ENCODE data around the gene LYL1. TPM values are rescaled to one million over a fixed set of nuclear protein-coding genes. Genes with fewer than 3 reads are reported as not detected.

LYL1 gene
- total and polyA plus RNA-seq, 9 of the 15 experiments (the other 6 are each of a cell fraction or from before 2014, with no cell fraction given) = 1.3 to 266 (median 34.0) TPM

GRCh38 chr19:13100031-13100588 is 2.5 kb downstream of the LYL1 start (continued):
- TF ChIP-seq CCNT2 (IDR thresholded peaks at IDR 0.05; ENCODE audit: borderline replicate concordance, extremely low read depth, insufficient read length, low read depth, low read length) (no peak), POLR2A (conservative IDR thresholded peaks at IDR 0.05) (peak; percentile 75), ZNF76 (CRISPR knock-in tag; IDR thresholded peaks at IDR 0.05; ENCODE audit: borderline replicate concordance) (no peak), MNT (conservative IDR thresholded peaks at IDR 0.05) (no peak), PCBP1 (IDR thresholded peaks at IDR 0.05; ENCODE audit: low read depth, low read length, poor library complexity, severe bottlenecking) (no peak), PHF8 (IDR thresholded peaks at IDR 0.05; ENCODE audit: borderline replicate concordance, low read length) (no peak), MXI1 (IDR thresholded peaks at IDR 0.05; ENCODE audit: low read depth, low read length) (no peak), ETV1 (tag; conservative IDR thresholded peaks at IDR 0.05; ENCODE audit: low read depth) (0 out of 2 replicates have a peak, but pooled peaks have one; percentile 16), MTA2 (IDR thresholded peaks at IDR 0.05; ENCODE audit: low read depth) (peak; percentile 40; the same call in 1 of the 2 replicates), SMARCC2 (IDR thresholded peaks at IDR 0.05; ENCODE audit: low read depth) (no peak), ZNF23 (CRISPR knock-in tag; IDR thresholded peaks at IDR 0.05) (no peak), SIN3A (IDR thresholded peaks at IDR 0.05; ENCODE audit: borderline replicate concordance in 2 of 2, control insufficient read depth in 1 of 2, low read depth in 2 of 2, low read length in 2 of 2) (no peak), ZBTB11 (CRISPR knock-in tag; IDR thresholded peaks at IDR 0.05) (no peak), PPARD (CRISPR knock-in tag; IDR thresholded peaks at IDR 0.05) (no peak)
- TF ChIP-seq, protein P1, sequence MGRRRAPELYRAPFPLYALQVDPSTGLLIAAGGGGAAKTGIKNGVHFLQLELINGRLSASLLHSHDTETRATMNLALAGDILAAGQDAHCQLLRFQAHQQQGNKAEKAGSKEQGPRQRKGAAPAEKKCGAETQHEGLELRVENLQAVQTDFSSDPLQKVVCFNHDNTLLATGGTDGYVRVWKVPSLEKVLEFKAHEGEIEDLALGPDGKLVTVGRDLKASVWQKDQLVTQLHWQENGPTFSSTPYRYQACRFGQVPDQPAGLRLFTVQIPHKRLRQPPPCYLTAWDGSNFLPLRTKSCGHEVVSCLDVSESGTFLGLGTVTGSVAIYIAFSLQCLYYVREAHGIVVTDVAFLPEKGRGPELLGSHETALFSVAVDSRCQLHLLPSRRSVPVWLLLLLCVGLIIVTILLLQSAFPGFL (CRISPR knock-in tag; IDR thresholded peaks at IDR 0.05) = no peak
- TF ChIP-seq, protein P2, sequence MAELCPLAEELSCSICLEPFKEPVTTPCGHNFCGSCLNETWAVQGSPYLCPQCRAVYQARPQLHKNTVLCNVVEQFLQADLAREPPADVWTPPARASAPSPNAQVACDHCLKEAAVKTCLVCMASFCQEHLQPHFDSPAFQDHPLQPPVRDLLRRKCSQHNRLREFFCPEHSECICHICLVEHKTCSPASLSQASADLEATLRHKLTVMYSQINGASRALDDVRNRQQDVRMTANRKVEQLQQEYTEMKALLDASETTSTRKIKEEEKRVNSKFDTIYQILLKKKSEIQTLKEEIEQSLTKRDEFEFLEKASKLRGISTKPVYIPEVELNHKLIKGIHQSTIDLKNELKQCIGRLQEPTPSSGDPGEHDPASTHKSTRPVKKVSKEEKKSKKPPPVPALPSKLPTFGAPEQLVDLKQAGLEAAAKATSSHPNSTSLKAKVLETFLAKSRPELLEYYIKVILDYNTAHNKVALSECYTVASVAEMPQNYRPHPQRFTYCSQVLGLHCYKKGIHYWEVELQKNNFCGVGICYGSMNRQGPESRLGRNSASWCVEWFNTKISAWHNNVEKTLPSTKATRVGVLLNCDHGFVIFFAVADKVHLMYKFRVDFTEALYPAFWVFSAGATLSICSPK (IDR thresholded peaks at IDR 0.05; ENCODE audit: borderline replicate concordance) = 0 out of 2 replicates have a peak, but pooled peaks have one; percentile 37

Measured in K562 (cell line).